Measurements from ENCODE around the gene GRIN3B.

GRIN3B gene

GRCh38 chr19:1041272-1041834 lies 41.1 kb downstream of the GRIN3B start:
- no peak for DNase-seq

GRCh38 chr19:1041835-1042685 lies 41.8 kb downstream of the GRIN3B start:
- no peak for DNase-seq

DNA sequence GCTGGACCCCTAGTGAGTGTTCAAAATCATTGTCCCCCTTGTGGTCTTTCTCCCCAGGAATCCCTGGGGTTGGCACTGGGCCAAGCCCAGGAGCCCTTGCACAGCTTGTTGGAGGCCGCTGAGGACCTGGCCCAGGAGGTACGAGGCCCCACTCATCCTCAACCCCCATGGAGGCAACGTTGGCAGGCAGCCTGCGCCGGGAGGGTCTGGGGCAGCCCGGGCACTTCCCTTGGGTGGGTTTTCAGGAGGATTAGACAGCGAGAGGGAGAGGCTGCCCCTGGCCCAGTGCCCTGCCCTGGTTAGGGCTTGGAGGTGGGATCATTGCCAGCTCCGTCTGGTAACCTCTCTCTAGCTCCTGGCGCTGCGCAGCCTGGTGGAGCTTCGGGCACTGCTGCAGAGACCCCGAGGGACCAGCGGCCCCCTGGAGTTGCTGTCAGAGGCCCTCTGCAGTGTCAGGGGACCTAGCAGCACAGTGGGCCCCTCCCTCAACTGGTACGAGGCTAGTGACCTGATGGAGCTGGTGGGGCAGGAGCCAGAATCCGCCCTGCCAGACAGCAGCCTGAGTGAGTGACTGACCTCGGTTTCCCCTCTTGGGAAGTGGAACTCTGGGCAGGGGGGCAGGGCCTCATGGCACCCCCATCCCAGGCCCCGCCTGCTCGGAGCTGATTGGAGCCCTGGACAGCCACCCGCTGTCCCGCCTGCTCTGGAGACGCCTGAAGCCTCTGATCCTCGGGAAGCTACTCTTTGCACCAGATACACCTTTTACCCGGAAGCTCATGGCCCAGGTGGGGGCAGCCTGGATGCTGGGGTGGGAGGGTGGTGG lies 42.7 kb downstream of the GRIN3B start:
- no peak for DNase-seq

DNA sequence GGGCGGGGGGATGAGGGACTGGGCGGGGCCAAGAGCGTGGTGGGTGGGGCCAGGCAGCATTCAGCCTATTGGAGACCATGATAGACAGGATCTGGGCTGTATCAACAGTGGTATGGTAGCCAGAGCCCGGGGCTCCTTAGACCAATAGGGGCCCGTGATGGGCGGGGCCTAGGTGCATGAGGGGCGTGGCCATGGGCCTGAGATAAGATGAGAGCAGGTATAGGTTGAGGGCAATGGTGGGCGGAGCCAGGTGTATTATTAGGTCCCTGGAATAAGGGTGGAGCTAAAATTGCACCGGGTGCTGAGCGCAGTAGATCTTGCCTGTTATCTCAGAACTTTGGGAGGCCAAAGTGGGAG lies 45.0 kb downstream of the GRIN3B start:
- DNase-seq, result peak in 1 of 56 donors; percentile 20

- DNase-seq, result no peak
Observed at GRCh38 chr19:1046117-1046626, 46.0 kb downstream of the GRIN3B start.

DNA sequence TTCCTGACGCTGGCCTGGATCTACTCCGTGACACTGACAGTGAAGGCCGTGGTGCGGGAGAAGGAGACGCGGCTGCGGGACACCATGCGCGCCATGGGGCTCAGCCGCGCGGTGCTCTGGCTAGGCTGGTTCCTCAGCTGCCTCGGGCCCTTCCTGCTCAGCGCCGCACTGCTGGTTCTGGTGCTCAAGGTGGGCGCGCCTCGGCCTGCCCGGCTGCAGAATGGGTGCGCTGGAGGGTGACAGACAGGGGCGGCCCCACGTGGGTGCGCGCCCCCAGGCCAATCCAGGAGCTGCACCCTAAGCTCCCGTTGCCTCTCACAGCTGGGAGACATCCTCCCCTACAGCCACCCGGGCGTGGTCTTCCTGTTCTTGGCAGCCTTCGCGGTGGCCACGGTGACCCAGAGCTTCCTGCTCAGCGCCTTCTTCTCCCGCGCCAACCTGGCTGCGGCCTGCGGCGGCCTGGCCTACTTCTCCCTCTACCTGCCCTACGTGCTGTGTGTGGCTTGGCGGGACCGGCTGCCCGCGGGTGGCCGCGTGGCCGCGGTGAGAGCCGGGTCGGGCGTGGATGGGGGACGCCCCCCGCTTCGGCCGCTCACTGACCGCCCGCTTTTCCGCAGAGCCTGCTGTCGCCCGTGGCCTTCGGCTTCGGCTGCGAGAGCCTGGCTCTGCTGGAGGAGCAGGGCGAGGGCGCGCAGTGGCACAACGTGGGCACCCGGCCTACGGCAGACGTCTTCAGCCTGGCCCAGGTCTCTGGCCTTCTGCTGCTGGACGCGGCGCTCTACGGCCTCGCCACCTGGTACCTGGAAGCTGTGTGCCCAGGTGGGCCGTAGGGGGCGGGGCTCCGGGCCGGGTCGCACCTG lies 46.8 kb downstream of the GRIN3B start:
- no peak for DNase-seq

DNA sequence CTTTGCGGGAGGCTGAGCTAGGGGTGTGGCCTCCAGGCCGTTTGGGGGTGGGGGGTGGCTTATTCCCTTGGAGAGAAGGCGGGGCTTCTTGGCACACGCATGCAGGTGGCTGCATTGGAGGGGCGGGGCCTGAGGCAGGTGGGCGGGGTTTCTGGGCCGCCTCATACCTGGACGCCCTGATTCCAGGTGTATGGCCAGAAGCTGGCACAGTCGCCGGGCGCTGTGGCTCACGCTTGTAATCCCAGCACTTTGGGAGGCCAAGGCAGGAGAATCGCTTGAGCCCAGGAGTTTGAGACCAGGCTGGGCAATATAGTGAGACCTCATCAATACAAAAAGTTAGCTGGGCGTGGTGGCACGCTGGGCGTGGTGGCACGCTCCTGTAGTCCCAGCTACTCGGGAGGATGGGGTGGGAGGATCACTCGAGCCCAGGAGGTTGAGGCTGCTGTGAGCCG lies 47.5 kb downstream of the GRIN3B start:
- no peak for DNase-seq

GRCh38 chr19:1049106-1049505 lies 48.9 kb downstream of the GRIN3B start:
- no peak for DNase-seq

DNA sequence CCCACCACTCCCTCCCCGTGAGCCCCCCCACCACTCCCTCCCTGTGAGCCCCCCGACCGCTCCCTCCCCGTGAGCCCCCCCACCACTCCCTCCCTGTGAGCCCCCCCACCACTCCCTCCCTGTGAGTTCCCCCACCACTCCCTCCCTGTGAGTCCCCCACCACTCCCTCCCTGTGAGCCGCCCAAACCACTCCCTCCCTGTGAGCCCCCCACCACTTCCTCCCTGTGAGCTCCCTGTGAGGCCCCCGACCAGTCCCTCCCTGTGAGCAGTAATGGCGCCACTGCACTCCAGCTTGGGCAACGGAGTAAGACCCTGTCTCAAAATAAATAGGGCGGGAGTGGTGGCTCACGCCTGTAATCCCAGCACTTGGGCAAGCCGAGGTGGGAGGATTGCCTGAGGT lies 49.6 kb downstream of the GRIN3B start:
- no peak for DNase-seq

GRCh38 chr19:1050989-1051788 lies 51.0 kb downstream of the GRIN3B start:
- DNase-seq, result no peak

GRCh38 chr19:1051791-1052190 lies 51.6 kb downstream of the GRIN3B start:
- no peak for DNase-seq

GRCh38 chr19:1052349-1052975 lies 52.2 kb downstream of the GRIN3B start:
- no peak for DNase-seq

DNA sequence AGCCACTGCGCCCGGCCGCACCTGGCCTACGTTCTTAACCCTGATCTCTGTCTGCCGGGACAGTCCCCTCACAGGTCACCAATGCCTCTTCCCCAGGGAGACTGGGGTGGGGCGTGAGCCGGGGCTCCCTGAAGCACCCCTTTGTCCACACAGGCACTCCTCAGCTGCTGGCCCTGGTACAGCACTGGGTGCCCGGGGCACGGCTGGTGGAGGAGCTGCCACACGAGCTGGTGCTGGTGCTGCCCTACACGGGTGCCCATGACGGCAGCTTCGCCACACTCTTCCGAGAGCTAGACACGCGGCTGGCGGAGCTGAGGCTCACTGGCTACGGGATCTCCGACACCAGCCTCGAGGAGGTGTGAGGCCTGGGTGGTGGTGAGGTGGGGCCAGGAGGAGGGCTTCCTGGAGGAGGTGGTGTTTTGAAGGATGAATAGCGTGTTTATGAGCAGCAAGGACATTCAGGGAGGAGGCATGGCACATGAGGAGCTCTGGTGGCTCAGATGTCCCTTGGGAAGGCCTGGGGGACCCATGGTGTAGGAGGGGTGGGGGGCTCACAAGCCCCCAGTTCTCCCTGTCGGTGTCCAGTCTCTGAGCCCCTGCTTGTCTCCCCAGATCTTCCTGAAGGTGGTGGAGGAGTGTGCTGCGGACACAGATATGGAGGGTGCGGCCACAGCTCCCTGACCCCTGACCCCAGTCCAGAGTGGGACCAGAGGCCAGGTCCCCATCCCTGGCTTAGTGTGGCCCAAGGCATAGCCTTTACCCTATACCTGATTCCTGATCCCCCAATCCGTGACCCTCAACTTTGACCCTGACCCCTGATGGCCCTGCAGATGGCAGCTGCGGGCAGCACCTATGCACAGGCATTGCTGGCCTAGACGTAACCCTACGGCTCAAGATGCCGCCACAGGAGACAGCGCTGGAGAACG lies 53.2 kb downstream of the GRIN3B start:
- DNase-seq, result no peak

DNA sequence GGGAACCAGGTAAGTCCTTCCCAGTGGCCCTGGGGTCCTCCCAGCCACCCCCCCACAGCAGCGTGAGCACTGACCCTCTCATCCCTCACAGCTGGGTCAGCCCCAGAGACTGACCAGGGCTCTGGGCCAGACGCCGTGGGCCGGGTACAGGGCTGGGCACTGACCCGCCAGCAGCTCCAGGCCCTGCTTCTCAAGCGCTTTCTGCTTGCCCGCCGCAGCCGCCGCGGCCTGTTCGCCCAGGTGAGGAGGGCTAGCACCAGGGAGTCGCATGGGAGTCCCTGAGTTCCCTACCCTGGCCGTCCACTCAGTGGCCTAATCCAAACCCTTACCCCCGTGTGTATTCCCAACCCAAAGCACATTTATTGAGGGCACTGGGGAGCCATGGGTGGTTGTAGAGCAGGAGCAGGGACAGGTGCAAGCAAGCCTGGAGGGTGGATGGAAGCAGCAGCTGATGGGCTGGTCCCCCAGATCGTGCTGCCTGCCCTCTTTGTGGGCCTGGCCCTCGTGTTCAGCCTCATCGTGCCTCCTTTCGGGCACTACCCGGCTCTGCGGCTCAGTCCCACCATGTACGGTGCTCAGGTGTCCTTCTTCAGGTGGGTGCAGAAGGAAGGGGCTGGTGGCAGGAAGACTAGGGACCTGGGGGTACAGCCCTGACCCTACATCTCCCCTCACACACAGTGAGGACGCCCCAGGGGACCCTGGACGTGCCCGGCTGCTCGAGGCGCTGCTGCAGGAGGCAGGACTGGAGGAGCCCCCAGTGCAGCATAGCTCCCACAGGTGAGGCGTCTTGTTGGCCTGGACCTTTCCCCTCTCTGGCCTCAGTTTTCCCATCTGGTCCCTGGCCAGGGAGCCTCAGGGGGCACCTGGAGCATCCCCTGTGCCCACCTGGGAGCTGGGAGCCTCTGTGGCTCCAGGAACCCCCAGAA lies 54.1 kb downstream of the GRIN3B start:
- DNase-seq, result no peak

GRCh38 chr19:1055028-1055425 lies 54.8 kb downstream of the GRIN3B start:
- no peak for DNase-seq

- DNase-seq, result no peak
Observed at GRCh38 chr19:1055886-1056620, 55.8 kb downstream of the GRIN3B start.

Measured in nucleus accumbens (tissue), 56 donors.